Esophagus muscularis mucosa (tissue), 4 donors: Measurements from ENCODE around the gene HIBADH. TPM values are rescaled to one million over a fixed set of nuclear protein-coding genes. Genes with fewer than 3 reads are reported as not detected.

Experiments
- DNase-seq: peaks from one replicate; pipeline ENCODE4 v3.0.0-alpha.2; 2017; ENCODE audit errors: extremely low spot score
- H3K27ac ChIP-seq, 4 donors: fragments of 200-600 bp; sonication (generic); replicated peaks in 1 of 4; 1 replicate in 3 of 4; 2 replicates in 1 of 4; pipeline ENCODE4 v1.5.1; 2016 to 2019; ENCODE audit warnings: mild to moderate bottlenecking in 1 of 4
- H3K27me3 ChIP-seq, 4 donors: fragments of 200-600 bp; sonication (generic); one replicate each; pipeline versions ENCODE4 v1.5.1 to v1.6.0; 2016 to 2019
- H3K36me3 ChIP-seq, 4 donors: fragments of 200-600 bp; sonication (generic); one replicate each; pipeline ENCODE4 v1.5.1; 2016 to 2019
- H3K4me1 ChIP-seq, 4 donors: fragments of 200-600 bp; sonication (generic); one replicate each; pipeline ENCODE4 v1.5.1; 2016 to 2019
- H3K4me3 ChIP-seq, 4 donors: fragments of 200-600 bp; sonication (generic); 1 replicate in 2 of 4; 2 replicates in 2 of 4; pipeline ENCODE4 v1.5.1; 2016 to 2019; ENCODE audit warnings: mild to moderate bottlenecking in 4 of 4, moderate library complexity in 1 of 4
- H3K9me3 ChIP-seq, 4 donors: fragments of 200-600 bp; sonication (generic); 1 replicate in 3 of 4; 2 replicates in 1 of 4; pipeline ENCODE4 v1.5.1; 2016 to 2019
- CTCF ChIP-seq, 3 experiments: fragments of 200-600 bp in 2 of 3; fragments of 450-650 bp in 1 of 3; sonication (generic) in 2 of 3; IDR thresholded peaks; one replicate each; pipeline ENCODE4 v1.5.1; 2017 to 2019; ENCODE audit warnings: antibody characterized with exemption in 3 of 3, mild to moderate bottlenecking in 2 of 3, moderate library complexity in 1 of 3
- EP300 ChIP-seq: sonication (generic); formaldehyde crosslinking; IDR thresholded peaks from one replicate; pipeline ENCODE4 v1.6.1; 2017; ENCODE audit warnings: antibody characterized with exemption
- POLR2A ChIP-seq: fragments of 450-650 bp; IDR thresholded peaks from one replicate; pipeline ENCODE4 v1.6.1; 2017; ENCODE audit warnings: antibody characterized with exemption, moderate library complexity, mild to moderate bottlenecking, low read depth
- POLR2AphosphoS5 ChIP-seq, 2 donors: sonication (generic); formaldehyde crosslinking; IDR thresholded peaks; one replicate each; pipeline ENCODE4 v1.6.1; 2017; ENCODE audit warnings: antibody characterized with exemption in 2 of 2
- WGBS: methylation state at CpG from one replicate; pipeline ENCODE4 v1.1.5; 2018; 5-methylcytosine and 5-hydroxymethylcytosine counted together
- intact Hi-C: fragments of 100-400 bp; cut with DNase I; formaldehyde crosslinking; loops from one replicate; pipeline ENCODE4 v1.15.1; 2023
- total RNA-seq, 4 donors: library from RNA; depleted of rRNA; stranded (reverse); fragments of >200 nt; gene quantifications; one replicate each; pipeline versions ENCODE4 v1.1.0 to v1.2.1, GENCODE V29; 2016

Gene HIBADH
- total RNA-seq, 4 donors from 2014 or later = 45.4 to 66.0 (median 52.3) TPM

GRCh38 chr7:27689150-27689549, 26.5 kb upstream of the HIBADH start:
- intact Hi-C loops = no loop called here
- H3K27me3 ChIP-seq = no peaks in the 10 kb centered on the region
- no peaks in the 10 kb centered on the region for H3K4me1 ChIP-seq
- no peak for DNase-seq
- WGBS = 93% methylated on average over 1 of the region's 1 CpG
- H3K9me3 ChIP-seq = peaks cover 0 to 8% (median 0%) of the 10 kb centered on the region in 4 donors
- H3K36me3 ChIP-seq = no peaks in the 10 kb centered on the region
- TF ChIP-seq CTCF (IDR thresholded peaks at IDR 0.05) (no peak), EP300 (no peak), POLR2A (no peak), POLR2AphosphoS5 (IDR thresholded peaks at IDR 0.05) (no peak)
- no peak overlapping the region for H3K27ac ChIP-seq
- H3K4me3 ChIP-seq = no peak overlapping the region

GRCh38 chr7:27688646-27689045, 26.0 kb upstream of the HIBADH start:
- 79% methylated on average over 3 of the region's 3 CpGs for WGBS
- no peak for TF ChIP-seq CTCF (IDR thresholded peaks at IDR 0.05)
- no peak for TF ChIP-seq POLR2AphosphoS5 (IDR thresholded peaks at IDR 0.05)
- no peak for TF ChIP-seq POLR2A
- no peak for TF ChIP-seq EP300

GRCh38 chr7:27688056-27688455, 25.4 kb upstream of the HIBADH start:
- DNase-seq = no peak
- Histone ChIP-seq H3K27ac (no peak overlapping the region), H3K27me3 (no peaks in the 10 kb centered on the region), H3K4me1 (no peaks in the 10 kb centered on the region), H3K36me3 (no peaks in the 10 kb centered on the region), H3K9me3 (peaks cover 0 to 8% (median 0%) of the 10 kb centered on the region in 4 donors), H3K4me3 (no peak overlapping the region)
- intact Hi-C loops = no loop called here
- TF ChIP-seq POLR2A (no peak), EP300 (no peak)
- 88% methylated on average over 4 of the region's 4 CpGs for whole genome bisulfite sequencing

More at GRCh38 chr7:27688646-27689045, 26.0 kb upstream of the HIBADH start:
- H3K4me1 ChIP-seq = no peaks in the 10 kb centered on the region
- H3K4me3 ChIP-seq = no peak overlapping the region
- no peak for DNase-seq
- H3K36me3 ChIP-seq = no peaks in the 10 kb centered on the region
- no peaks in the 10 kb centered on the region for H3K27me3 ChIP-seq
- intact Hi-C loops = no loop called here
- peaks cover 0 to 8% (median 0%) of the 10 kb centered on the region in 4 donors for H3K9me3 ChIP-seq
- H3K27ac ChIP-seq = no peak overlapping the region

GRCh38 chr7:27686315-27686714, 23.6 kb upstream of the HIBADH start:
- Histone ChIP-seq H3K27me3 (no peaks in the 10 kb centered on the region), H3K9me3 (peaks cover 0 to 8% (median 0%) of the 10 kb centered on the region in 4 donors), H3K36me3 (no peaks in the 10 kb centered on the region), H3K27ac (no peak overlapping the region), H3K4me3 (no peak overlapping the region), H3K4me1 (no peaks in the 10 kb centered on the region)
- TF ChIP-seq EP300 (no peak), POLR2AphosphoS5 (IDR thresholded peaks at IDR 0.05) (no peak), CTCF (IDR thresholded peaks at IDR 0.05) (no peak), POLR2A (no peak)
- DNase-seq = no peak
- intact Hi-C loops = no loop called here

- Histone ChIP-seq H3K27me3 (no peaks in the 10 kb centered on the region), H3K9me3 (peaks cover 0 to 8% (median 0%) of the 10 kb centered on the region in 4 donors), H3K4me3 (no peak overlapping the region), H3K27ac (no peak overlapping the region), H3K4me1 (no peaks in the 10 kb centered on the region), H3K36me3 (no peaks in the 10 kb centered on the region)
- no peak for TF ChIP-seq CTCF (IDR thresholded peaks at IDR 0.05)
- TF ChIP-seq POLR2A = no peak
- no peak for TF ChIP-seq POLR2AphosphoS5 (IDR thresholded peaks at IDR 0.05)
- no peak for TF ChIP-seq EP300
- intact Hi-C loops = no loop called here
- no peak for DNase-seq
- WGBS = 78% methylated on average over 2 of the region's 2 CpGs
Measured at GRCh38 chr7:27685893-27686292, 23.2 kb upstream of the HIBADH start.
